ENCODE data around the gene SDHAF3.
"Not testable (repeated sequence)": the region's sequence is repeated elsewhere in the genome, so short reads cannot be mapped to it uniquely, and the experiment has no call there.

The SDHAF3 gene

GRCh38 chr7:97161609-97162008 lies 44.1 kb downstream of the SDHAF3 start:
- H3K36me3 Mint-ChIP-seq; H3K4me3 Mint-ChIP-seq; H3K9me3 Mint-ChIP-seq; ATAC-seq; H3K27ac Mint-ChIP-seq; DNase-seq (ENCODE audit: low spot score in 2 of 2): not testable (repeated sequence)
- H3K4me1 Mint-ChIP-seq, result peaks cover 14% of the 10 kb centered on the region

- no peak overlapping the region for H3K27ac Mint-ChIP-seq
- H3K4me1 Mint-ChIP-seq, result peaks cover 26% of the 10 kb centered on the region
- H3K9me3 Mint-ChIP-seq, result peaks cover 14% of the 10 kb centered on the region
- ATAC-seq (no peak), DNase-seq (ENCODE audit: low spot score in 2 of 2) (no peak)
- peaks cover 10% of the 10 kb centered on the region for H3K36me3 Mint-ChIP-seq
- no peak overlapping the region for H3K4me3 Mint-ChIP-seq
These were observed 48.8 kb downstream of the SDHAF3 start for GRCh38 chr7:97166308-97166707.

- Mint-ChIP-seq H3K4me1 (peaks cover 25% of the 10 kb centered on the region), H3K9me3 (peaks cover 14% of the 10 kb centered on the region), H3K27ac (peak overlapping the region; percentile 1), H3K4me3 (no peak overlapping the region), H3K36me3 (peaks cover 10% of the 10 kb centered on the region)
- no peak for DNase-seq (ENCODE audit: low spot score in 2 of 2)
- peak; percentile 66 for ATAC-seq
These were observed 49.7 kb downstream of the SDHAF3 start for GRCh38 chr7:97167176-97167575.

- no peak for ATAC-seq
- Mint-ChIP-seq H3K9me3 (peaks cover 14% of the 10 kb centered on the region), H3K4me1 (peaks cover 20% of the 10 kb centered on the region), H3K36me3 (peaks cover 10% of the 10 kb centered on the region), H3K4me3 (no peak overlapping the region), H3K27ac (peak overlapping the region; percentile 1)
- DNase-seq (ENCODE audit: low spot score in 2 of 2), result no peak
These were observed 50.3 kb downstream of the SDHAF3 start for GRCh38 chr7:97167749-97168148.

GRCh38 chr7:97174303-97174702 lies 56.8 kb downstream of the SDHAF3 start:
- H3K36me3 Mint-ChIP-seq, result no peaks in the 10 kb centered on the region
- H3K4me3 Mint-ChIP-seq, result no peak overlapping the region
- DNase-seq (ENCODE audit: low spot score in 2 of 2) (no peak), ATAC-seq (no peak)
- no peak overlapping the region for H3K27ac Mint-ChIP-seq
- no peaks in the 10 kb centered on the region for H3K9me3 Mint-ChIP-seq
- peaks cover 6% of the 10 kb centered on the region for H3K4me1 Mint-ChIP-seq

GRCh38 chr7:97179454-97180104 lies 62.1 kb downstream of the SDHAF3 start:
- H3K4me1 Mint-ChIP-seq, result peaks cover 3% of the 10 kb centered on the region
- no peak overlapping the region for H3K4me3 Mint-ChIP-seq
- H3K27ac Mint-ChIP-seq, result no peak overlapping the region
- no peaks in the 10 kb centered on the region for H3K9me3 Mint-ChIP-seq
- ATAC-seq (peak; percentile 48), DNase-seq (ENCODE audit: low spot score in 2 of 2) (peak in 1 of 2 donors; percentile 55)
- peaks cover 11% of the 10 kb centered on the region for H3K36me3 Mint-ChIP-seq

- H3K27ac Mint-ChIP-seq, result no peak overlapping the region
- H3K36me3 Mint-ChIP-seq, result peaks cover 15% of the 10 kb centered on the region
- H3K9me3 Mint-ChIP-seq, result no peaks in the 10 kb centered on the region
- no peak overlapping the region for H3K4me3 Mint-ChIP-seq
- DNase-seq (ENCODE audit: low spot score in 2 of 2) (no peak), ATAC-seq (no peak)
- H3K4me1 Mint-ChIP-seq, result no peaks in the 10 kb centered on the region
These were observed 69.6 kb downstream of the SDHAF3 start for GRCh38 chr7:97187067-97187466.

- H3K4me1 Mint-ChIP-seq; DNase-seq (ENCODE audit: low spot score in 2 of 2); H3K9me3 Mint-ChIP-seq; ATAC-seq; H3K36me3 Mint-ChIP-seq; H3K27ac Mint-ChIP-seq; H3K4me3 Mint-ChIP-seq: not testable (repeated sequence)
These were observed 78.7 kb downstream of the SDHAF3 start for GRCh38 chr7:97196174-97196573.

- no peaks in the 10 kb centered on the region for H3K4me1 Mint-ChIP-seq
- H3K4me3 Mint-ChIP-seq, result no peak overlapping the region
- H3K36me3 Mint-ChIP-seq, result no peaks in the 10 kb centered on the region
- no peak for DNase-seq (ENCODE audit: low spot score in 2 of 2)
- ATAC-seq, result no peak
- H3K27ac Mint-ChIP-seq, result no peak overlapping the region
- no peaks in the 10 kb centered on the region for H3K9me3 Mint-ChIP-seq
These were observed 81.1 kb downstream of the SDHAF3 start for GRCh38 chr7:97198596-97198995.

- no peak overlapping the region for H3K4me3 Mint-ChIP-seq
- H3K4me1 Mint-ChIP-seq, result no peaks in the 10 kb centered on the region
- no peak overlapping the region for H3K27ac Mint-ChIP-seq
- ATAC-seq, result no peak
- no peaks in the 10 kb centered on the region for H3K9me3 Mint-ChIP-seq
- DNase-seq (ENCODE audit: low spot score in 2 of 2), result no peak
- no peaks in the 10 kb centered on the region for H3K36me3 Mint-ChIP-seq
These were observed 82.5 kb downstream of the SDHAF3 start for GRCh38 chr7:97200018-97200417.

- Mint-ChIP-seq H3K4me1 (no peaks in the 10 kb centered on the region), H3K27ac (no peak overlapping the region), H3K9me3 (no peaks in the 10 kb centered on the region), H3K36me3 (no peaks in the 10 kb centered on the region), H3K4me3 (no peak overlapping the region)
- ATAC-seq (no peak), DNase-seq (ENCODE audit: low spot score in 2 of 2) (no peak)
These were observed 86.5 kb downstream of the SDHAF3 start for GRCh38 chr7:97203957-97204356.

GRCh38 chr7:97204821-97205220 lies 87.3 kb downstream of the SDHAF3 start:
- Mint-ChIP-seq H3K27ac (no peak overlapping the region), H3K9me3 (no peaks in the 10 kb centered on the region), H3K4me1 (no peaks in the 10 kb centered on the region), H3K36me3 (no peaks in the 10 kb centered on the region), H3K4me3 (no peak overlapping the region)
- DNase-seq (ENCODE audit: low spot score in 2 of 2), result no peak
- ATAC-seq, result no peak

GRCh38 chr7:97215556-97215955 lies 98.1 kb downstream of the SDHAF3 start:
- H3K36me3 Mint-ChIP-seq, result no peaks in the 10 kb centered on the region
- H3K4me1 Mint-ChIP-seq, result no peaks in the 10 kb centered on the region
- no peak overlapping the region for H3K27ac Mint-ChIP-seq
- DNase-seq (ENCODE audit: low spot score in 2 of 2) (no peak), ATAC-seq (no peak)
- peaks cover 4% of the 10 kb centered on the region for H3K9me3 Mint-ChIP-seq
- H3K4me3 Mint-ChIP-seq, result no peak overlapping the region

GRCh38 chr7:97218767-97219166 lies 101.3 kb downstream of the SDHAF3 start:
- no peak for ATAC-seq
- no peak overlapping the region for H3K27ac Mint-ChIP-seq
- no peak for DNase-seq (ENCODE audit: low spot score in 2 of 2)
- no peaks in the 10 kb centered on the region for H3K4me1 Mint-ChIP-seq
- H3K36me3 Mint-ChIP-seq, result no peaks in the 10 kb centered on the region
- H3K4me3 Mint-ChIP-seq, result no peak overlapping the region
- peaks cover 2% of the 10 kb centered on the region for H3K9me3 Mint-ChIP-seq

- DNase-seq (ENCODE audit: low spot score in 2 of 2), result no peak
- no peak for ATAC-seq
- Mint-ChIP-seq H3K36me3 (no peaks in the 10 kb centered on the region), H3K27ac (no peak overlapping the region), H3K4me1 (no peaks in the 10 kb centered on the region), H3K9me3 (peaks cover 2% of the 10 kb centered on the region), H3K4me3 (no peak overlapping the region)
These were observed 101.7 kb downstream of the SDHAF3 start for GRCh38 chr7:97219237-97219636.

- ATAC-seq (no peak), DNase-seq (ENCODE audit: low spot score in 2 of 2) (no peak)
- no peak overlapping the region for H3K4me3 Mint-ChIP-seq
- H3K27ac Mint-ChIP-seq, result no peak overlapping the region
- H3K4me1 Mint-ChIP-seq, result no peaks in the 10 kb centered on the region
- no peaks in the 10 kb centered on the region for H3K9me3 Mint-ChIP-seq
- H3K36me3 Mint-ChIP-seq, result no peaks in the 10 kb centered on the region
These were observed 106.8 kb downstream of the SDHAF3 start for GRCh38 chr7:97224316-97224715.

- Mint-ChIP-seq H3K4me3 (no peak overlapping the region), H3K36me3 (no peaks in the 10 kb centered on the region), H3K27ac (no peak overlapping the region), H3K4me1 (no peaks in the 10 kb centered on the region), H3K9me3 (no peaks in the 10 kb centered on the region)
- no peak for ATAC-seq
- no peak for DNase-seq (ENCODE audit: low spot score in 2 of 2)
These were observed 109.0 kb downstream of the SDHAF3 start for GRCh38 chr7:97226541-97226940.
